ENCODE data around the gene RGS17.
"Not testable (repeated sequence)": the region's sequence is repeated elsewhere in the genome, so short reads cannot be mapped to it uniquely, and the experiment has no call there.

RGS17 gene

DNA sequence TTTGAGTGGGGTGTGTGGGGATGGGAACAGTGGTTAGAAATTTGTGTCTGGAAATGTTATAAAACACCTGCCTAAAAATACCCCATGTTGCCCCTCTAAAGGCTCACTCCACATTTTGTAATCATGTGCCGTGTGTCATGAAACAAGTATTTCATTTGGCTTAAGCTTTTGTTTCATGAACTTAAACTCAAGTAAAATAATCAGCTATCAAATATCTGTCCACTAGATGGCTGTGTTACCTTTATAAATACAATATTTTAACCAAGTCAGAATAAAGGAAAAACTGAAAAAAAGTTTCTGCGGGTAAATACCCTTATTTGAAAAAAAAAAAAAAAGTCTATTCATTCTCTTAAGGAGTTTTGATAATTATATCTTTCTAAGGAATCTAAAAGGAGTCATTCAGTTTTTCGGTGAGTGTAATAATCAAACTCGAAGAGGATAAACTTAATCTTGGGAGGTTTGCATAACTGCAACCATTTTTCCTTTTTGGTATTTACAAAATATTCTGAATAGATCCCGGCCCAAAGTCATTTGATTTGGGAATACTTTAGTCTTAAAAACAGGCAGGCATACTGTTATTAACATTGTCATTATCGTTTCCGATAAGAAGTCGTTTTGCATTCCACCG is 98.7 kb downstream of the RGS17 start:
- DNase-seq (ENCODE audit: low read depth in 2 of 2): no peak

DNA sequence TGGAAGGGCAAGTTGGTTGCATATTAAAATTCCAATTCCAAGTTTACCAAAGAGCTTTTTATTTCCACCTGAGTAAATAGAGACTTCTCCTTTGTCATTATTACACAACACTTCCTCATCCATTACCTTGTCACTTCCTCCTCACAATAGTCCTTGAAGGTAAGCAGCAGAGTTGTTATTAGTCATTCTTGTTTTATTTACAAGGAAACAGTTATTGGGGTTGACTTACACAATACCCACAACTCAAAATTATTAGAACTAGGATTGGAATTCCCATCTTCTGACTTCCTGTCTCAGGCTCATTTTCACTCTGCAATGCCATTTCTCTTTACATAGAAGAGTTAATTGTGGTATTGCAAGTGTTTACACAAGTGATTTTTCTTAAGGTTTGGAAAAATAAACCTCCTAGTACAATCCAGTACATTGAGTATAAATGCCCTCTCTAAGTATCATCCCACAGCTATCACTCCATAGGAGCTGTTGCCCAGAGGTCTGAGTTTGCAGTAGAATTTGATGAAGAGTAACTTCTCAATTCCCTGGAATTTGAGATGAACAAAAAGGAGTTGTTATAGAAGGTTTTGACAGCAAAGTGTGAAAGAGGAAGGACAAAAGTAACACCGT is 99.6 kb downstream of the RGS17 start:
- no peak for DNase-seq (ENCODE audit: low read depth in 2 of 2)

DNA sequence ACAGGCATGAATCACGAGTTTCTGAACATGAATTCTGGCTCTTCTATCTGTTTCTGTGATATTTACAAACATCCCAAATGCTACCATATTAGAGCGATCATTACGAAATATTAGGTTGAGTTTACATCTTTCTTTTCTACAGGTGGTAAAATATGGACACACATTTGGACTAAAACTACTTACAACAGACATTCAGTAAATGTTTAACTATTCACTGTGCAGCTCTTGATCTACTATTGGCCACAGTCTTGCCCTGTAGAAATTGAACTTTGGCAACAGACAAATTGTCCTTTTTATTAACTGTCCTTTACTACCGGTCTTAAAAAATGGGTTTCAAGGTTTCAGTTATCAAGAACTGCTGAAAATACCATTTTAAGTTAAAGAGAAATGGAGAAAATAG is 102.1 kb downstream of the RGS17 start:
- DNase-seq (ENCODE audit: low read depth in 2 of 2): no peak

DNA sequence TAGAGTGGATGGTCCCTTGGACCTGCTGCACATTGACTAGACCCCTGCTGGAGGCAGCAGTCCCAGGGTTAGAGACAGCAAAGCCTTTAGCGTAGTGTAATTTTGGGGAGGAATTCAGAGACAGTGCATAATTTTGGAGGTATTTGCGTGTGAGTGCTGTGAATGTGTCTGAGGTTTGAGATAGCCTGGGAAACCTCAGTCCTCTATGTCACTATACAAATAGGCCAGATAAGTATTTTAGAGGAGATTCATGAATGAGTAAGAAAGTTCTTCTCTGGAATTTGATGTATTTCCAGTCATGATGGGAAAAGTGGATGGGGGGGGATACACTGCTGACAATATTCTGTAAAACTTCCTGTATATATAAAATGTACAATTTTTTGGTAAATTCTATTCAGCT is 102.8 kb downstream of the RGS17 start:
- no peak for DNase-seq (ENCODE audit: low read depth in 2 of 2)

DNA sequence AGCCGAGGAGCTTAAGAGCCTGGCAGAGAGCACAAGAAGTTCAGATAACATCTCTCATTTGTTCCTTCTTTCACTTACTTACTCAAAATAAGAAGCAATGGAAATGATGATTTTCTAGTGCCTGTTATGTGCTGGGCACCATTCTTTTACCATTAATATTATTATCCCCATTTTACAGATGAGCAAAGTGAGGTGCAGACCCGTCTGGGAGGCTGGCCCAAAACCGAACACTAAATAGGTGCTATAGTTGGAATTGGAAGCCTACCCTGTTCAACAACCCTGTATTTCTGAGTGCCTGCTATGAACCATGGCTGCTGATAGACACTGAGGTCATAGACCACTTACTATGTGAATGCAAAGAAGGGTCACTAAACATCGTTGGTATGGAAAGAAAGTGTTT is 103.6 kb downstream of the RGS17 start:
- DNase-seq (ENCODE audit: low read depth in 2 of 2): no peak

DNA sequence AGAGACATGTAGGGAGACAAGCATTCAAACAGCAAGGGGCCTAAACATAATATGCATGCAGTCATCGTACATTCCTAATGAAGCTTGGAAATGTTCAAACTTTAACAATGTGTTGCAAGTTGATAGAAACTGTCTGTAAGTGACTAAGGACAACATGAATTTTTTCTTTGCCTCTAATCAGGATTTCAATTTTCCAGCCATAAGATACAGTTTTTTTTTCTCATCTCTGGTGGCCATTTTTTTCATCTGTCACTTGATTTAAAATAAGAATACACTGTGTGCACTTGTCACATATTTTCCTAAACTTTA is 106.4 kb downstream of the RGS17 start:
- no peak for DNase-seq (ENCODE audit: low read depth in 2 of 2)

DNA sequence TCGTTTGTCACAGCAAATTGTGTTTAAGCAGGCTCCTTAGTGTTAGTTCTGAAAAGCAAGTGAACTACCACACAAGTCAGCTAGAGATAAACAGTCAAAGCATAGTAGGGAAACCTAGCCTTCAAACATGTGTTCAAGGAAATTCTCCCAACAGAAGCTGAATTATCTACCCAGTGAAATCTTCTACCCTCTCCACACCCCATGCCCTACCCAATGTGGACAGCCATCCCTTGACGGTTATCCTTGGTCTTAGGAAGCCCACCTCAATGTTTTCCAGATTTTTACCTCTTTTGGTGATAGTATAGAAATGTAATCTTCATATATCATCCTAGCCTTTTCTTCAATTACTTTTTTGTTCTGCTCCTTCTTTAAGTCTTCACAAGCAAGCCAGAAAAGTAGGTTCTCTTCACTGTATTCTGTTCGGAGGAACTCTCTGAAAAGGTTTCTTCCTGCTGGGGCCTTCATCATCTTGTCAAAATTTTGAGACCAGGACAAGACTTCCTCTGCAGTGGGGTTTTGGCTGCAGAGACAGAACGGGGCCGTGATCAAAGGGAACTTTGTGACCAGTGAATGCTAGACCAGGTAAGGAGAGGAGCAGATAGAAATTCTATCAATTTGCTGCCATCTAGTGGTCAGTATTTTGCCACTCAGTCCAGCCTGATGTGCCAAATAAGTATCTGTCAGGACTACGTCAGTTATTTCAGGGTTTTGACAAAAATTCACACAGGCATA is 106.9 kb downstream of the RGS17 start:
- peak in 1 of 2 experiments; percentile 7 for DNase-seq (ENCODE audit: low read depth in 2 of 2)

DNA sequence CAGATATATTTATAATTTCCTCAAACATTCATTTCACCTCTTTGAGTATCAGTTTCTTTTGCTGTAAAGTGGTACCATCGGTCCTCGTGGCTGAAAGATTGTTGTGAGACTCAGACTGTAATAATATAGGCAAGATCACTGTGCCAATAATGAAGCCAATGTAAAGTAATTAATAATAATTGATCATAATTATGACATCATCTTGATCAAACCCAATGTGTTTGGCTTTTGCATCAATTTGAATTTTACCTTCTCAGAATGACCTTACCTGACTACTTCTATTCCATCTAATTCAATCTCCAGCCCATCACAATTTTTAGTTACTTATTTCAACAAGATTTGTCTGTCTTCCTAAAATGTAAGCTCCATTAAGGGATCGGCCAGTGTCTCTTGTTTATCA is 112.7 kb downstream of the RGS17 start:
- no peak for DNase-seq (ENCODE audit: low read depth in 2 of 2)

DNA sequence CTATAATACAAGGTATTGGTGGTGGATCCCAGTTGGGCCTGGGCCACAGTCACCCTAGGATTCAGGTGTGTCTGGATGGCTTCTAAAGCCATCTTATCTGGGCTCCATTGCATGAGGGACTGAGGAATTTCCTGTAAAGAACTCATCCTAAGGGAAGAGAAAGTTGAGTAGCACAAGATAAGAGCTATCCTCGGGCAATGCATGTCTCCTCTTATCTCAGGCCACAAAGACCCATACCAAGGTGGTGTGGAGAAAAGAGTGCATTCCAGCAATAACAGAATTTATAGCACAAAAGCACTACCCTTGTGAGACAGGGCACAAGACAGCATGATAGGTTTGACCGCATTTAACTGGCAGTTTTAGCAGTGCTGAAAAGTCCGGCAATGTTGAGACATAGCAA is 114.2 kb downstream of the RGS17 start:
- DNase-seq (ENCODE audit: low read depth in 2 of 2): no peak

DNA sequence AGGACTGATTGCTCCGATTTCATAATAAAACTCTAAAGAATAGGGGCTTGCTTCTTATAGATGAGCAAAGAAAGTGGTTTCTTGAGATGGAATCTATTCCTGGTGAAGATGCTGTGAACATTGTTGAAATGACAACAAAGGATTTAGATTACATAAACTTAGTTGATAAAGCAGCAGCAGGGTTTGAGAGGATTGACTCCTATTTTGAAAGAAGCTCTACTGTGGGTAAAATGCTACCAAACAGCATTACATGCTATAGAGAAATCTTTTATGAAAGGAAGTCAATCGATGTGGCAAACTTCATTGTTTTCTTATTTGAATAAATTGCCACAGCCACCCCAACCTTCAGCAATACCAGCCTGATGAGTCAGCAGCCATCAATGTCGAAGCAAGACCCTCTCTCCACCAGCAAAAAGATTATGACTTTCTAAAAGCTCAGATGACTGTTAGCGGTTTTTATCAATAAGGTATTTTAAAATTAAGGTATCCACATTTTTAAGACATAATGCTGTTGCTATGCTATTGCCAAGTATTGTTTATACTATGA is 115.9 kb downstream of the RGS17 start:
- DNase-seq (ENCODE audit: low read depth in 2 of 2): no peak

DNA sequence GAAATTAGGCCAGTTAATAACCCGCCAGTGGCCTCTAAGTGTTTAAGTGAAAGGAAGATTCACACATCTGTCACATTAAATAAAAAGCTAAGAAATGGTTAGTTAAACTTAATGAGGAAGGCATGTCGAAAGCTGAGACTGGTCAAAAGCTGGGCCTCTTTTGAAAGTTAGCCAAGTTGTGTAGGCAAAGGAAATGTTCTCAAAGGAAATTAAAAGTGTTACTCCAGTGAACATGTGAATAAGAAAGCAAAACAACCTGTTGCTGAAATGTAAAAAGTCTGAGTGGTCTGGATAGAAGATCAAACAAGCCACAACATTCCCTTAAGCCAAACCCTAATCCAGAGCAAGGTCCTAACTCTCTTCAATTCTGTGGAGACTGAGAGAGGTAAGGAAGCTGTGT is 117.6 kb downstream of the RGS17 start:
- DNase-seq (ENCODE audit: low read depth in 2 of 2): no peak

DNA sequence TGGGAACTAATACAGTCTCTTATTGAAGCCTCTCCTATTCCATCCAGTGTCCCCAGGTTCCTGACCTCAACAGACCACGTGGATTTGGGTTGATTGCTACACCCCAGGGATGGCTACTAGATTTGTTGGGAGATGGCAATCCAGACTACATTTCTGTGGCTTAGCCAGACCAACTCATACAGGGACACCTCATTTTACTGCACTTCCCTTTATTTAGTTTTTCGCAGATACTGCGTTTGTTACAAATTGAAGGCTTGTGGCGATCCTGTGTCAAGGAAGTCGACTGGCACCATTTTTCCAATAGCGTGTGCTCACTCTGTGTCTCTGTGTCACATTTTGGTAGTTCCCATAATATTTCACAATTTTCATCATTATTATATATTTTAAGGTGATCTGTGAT is 118.2 kb downstream of the RGS17 start:
- no peak for DNase-seq (ENCODE audit: low read depth in 2 of 2)

DNA sequence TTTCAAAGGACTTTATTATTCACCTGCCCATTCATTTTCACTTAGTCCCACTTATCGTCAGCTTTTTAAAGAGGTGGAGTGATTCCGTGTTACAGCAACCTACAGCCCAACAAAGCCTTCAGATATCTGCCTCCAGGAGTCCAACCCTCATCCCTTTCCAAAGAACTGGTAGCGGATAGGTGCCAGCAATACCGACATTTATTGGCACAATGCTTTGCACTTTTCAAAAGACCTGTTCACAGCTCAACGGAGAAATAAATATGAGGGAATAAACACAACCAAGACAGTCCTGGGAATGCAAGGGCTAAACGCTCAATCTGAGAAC is 127.8 kb downstream of the RGS17 start:
- no peak for DNase-seq (ENCODE audit: low read depth in 2 of 2)

DNA sequence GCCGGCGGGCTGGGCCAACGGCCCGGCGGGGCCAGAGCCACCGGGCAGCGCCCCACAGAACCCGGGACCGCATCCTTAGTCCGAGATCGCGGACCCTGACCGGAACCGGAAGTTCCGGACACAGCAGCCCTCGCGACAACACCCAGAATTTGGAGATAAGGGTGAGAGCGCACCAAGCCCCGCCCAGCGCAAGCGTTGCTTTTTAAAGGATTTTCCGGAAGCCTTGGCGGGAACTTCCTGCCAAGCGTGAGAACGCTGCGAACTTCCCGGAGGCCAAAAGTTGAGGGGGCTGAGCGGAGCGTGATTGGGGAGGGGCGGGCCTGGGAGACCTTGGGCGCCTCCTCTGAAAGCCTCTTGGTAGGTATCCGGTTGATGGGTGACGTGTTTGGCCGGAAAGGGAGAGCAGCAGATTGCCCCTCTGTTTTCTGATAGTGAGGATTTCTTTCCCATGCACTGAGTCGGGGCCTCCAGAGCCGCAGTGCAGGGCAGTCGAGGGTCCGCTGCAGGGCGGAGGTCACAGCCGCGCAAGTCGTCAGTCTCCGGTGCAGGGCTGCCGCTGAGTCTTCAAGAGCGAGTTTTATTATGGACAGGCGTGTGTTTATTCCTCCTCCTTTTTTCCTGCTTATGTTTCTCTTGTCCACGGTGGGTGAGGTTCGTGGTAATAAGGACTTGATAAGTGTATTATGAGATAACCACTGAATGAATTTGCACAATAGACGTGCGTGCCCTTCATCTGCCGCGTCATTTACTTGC is 128.3 kb downstream of the RGS17 start, which contains the start of gene MTRF1L:
MTRF1L (minus strand) TSS at position 97 of the 753 bp plus-strand sequence; CDS start at position 73, 24 bp downstream.
- DNase-seq (ENCODE audit: low read depth in 2 of 2): peak; percentile 80 to 88

DNA sequence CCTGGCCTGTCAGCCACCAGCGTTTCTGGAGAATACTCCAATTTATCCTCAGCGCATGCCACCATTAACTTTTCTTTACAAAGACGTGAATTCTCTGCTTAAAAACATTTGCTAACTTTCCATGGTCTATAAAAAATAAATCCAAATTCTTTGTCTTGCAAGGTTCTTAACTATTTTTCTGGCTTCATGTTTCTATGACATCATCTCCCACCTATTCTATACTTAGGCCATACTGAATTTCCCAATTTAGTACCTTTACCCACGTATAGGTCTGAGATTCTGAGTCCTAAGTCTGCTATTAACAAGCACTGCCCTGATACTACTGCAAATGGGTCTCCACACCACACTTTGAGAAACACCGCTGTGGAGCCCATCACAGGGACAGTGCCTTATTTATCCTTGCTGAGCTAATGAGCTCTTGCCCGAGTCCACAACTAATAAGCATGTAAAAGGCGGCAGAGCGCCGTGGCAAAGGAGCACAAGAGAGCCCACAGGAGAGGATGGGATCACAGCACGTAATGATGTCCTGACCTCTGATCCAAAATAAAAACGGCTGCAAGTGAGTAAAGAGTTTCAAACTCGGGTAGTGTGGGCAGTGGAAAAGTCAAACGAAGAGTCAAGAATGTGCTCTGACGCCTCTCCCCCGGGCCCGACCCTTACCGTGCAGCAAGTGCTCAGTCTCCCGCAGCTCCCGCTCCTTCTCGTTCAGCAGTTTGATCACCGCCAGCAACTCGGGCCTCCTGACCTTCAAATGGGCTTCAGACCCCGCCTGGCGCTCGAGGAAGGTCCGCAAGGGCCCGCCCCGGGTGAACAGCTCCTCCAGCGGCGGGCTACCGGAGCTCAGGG is 129.1 kb downstream of the RGS17 start:
- DNase-seq (ENCODE audit: low read depth in 2 of 2): peak in 1 of 2 experiments; percentile 2

DNA sequence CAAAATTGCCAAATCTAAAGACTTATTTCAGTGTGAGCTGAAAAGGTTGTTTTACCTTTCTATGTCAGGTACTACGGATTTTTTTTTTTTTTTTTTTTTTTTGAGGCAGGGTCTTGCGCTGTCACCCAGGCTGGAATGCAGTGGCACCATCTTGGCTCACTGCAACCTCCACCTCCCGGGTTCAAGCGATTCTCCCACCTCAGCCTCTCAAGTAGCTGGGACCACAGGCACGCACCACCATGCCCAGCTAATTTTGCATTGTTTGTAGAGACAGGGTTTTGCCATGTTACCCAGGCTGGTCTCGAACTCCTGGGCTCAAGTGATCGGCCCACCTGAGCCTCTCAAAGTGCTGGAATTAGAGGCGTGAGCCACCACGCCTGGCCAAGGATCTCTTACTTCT is 130.3 kb downstream of the RGS17 start:
- DNase-seq (ENCODE audit: low read depth in 2 of 2): not testable (repeated sequence)

DNA sequence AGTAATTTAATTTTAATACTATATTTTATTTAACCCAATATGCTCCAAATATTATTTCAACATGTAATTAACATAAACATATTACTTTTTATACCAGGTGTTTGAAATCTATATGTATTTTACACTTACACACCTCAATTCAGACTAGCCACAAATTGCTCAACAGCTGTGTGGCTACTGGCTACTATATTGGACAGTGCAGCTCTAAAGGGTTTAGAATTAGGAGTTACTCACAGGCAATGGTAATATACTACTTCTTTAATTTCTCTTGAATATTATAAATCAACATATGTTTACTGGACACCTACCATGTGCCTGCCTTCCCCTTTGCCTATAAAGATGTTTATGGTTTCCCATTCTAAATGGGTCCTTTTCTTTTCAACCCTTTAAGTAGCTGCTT is 130.8 kb downstream of the RGS17 start:
- DNase-seq (ENCODE audit: low read depth in 2 of 2): no peak

DNA sequence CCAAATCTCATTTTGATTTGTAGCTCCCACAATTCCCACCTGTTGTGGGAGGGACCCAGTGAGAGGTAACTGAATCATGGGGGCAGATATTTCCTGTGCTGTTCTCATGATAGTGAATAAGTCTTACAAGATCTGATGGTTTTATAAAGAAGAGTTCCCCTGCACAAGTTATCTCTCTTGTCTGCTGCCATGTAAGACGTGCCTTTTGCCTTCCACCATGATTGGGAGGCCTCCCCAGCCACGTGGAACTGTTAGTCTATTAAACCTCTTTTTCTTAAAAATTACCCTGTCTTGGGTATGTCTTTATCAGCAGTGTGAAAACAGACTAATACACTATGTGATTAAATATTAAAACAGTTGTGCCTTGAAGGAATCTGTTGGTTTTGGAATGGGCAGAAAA is 131.5 kb downstream of the RGS17 start:
- not testable (repeated sequence) for DNase-seq (ENCODE audit: low read depth in 2 of 2)

DNA sequence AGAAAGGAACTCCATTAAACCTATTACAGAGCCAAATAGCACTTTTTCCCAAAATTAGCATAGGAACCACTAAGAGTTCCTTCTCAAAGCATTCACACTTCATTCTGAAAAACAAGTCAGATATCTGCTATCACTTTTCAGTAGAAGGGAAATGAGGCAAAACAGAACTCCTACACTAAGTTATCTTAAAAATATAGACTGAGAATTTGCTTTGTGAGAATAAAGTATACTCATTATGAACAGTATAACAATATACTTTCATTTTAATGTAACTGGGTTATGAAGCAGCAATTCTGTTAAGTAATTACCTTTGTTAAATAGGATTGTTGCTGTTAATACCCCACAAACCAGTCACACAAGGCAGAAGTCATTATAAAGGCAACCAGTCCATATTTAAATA is 137.2 kb downstream of the RGS17 start:
- DNase-seq (ENCODE audit: low read depth in 2 of 2): no peak

DNA sequence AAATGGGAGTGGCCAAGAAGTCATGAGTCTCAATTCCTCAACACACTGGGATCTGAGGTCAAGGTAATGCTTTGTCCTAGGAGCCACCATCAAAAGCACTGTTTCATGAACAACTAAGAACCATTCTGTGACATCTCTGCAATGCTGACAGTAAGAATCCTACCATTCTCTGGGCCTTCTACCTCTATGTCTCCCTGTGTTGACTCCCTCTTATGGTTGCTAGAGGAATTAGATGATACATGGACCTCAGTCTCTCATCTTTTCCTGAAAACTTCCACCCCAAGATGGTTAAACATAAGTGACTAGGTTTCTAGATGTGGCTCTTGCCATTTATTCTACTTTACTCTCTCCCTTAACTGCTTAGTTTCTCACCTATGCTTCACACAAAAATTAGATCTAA is 137.7 kb downstream of the RGS17 start:
- DNase-seq (ENCODE audit: low read depth in 2 of 2): no peak

DNA sequence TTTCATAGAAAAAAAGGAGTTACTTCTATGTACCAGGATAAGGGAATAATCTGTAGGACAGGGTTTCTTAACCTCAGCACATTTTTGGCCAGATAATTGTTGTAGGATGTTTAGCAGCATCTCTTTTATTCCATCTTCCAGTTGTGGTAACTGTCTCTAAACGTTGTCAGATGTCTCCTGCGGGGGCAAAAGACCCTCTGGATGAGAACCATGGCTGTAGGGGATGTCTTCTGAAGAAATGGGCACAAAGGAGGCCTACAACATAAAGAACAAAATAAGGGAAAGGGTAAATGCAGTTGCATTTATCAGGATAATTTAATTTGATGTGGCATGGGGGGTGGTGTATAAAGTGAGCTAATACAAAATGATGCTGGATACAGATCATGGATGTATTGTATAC is 144.1 kb downstream of the RGS17 start:
- DNase-seq (ENCODE audit: low read depth in 2 of 2): no peak

DNA sequence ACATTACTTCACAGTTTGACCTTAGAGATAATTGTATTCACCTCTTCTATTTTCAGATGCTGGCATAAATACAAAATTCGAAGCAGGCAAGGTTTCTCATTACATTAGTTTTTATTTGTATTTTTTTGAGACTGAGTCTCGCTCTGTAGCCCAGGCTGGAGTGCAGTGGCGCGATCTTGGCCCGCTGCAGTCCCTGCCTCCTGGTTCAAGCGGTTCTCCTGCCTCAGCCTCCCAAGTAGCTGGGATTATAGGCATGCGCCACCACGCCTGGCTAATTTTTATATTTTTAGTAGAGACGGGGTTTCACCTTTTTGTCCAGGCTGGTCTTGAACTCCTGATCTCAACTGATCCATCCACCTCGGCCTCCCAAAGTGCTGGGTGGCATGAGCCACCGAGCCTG is 145.8 kb downstream of the RGS17 start:
- DNase-seq (ENCODE audit: low read depth in 2 of 2): not testable (repeated sequence)
